ENCODE measurements around the gene DLL4.
"Not testable (repeated sequence)": the region's sequence is repeated elsewhere in the genome, so short reads cannot be mapped to it uniquely, and the experiment has no call there.

DNA sequence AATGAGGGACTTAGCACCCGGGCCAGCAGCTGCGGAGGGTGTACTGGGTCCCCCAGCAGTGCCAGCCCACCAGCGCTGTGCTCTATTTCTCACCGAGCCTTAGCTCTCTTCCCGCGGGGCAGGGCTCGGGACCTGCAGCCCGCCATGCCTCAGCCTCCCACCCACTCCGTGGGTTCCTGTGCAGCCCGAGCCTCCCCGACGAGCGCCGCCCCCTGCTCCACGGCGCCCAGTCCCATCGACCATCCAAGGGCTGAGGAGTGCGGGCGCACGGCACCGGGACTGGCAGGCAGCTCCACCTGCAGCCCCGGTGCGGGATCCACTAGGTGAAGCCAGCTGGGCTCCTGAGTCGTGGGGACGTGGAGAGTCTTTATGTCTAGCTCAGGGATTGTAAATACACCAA, 32.6 kb downstream of the DLL4 start:
- not testable (repeated sequence) for TF ChIP-seq SMC3 (conservative IDR thresholded peaks at IDR 0.05; ENCODE audit: poor library complexity); CTCF (IDR thresholded peaks at IDR 0.05; ENCODE audit: poor library complexity, severe bottlenecking); TAF1 (IDR thresholded peaks at IDR 0.05; ENCODE audit: low read depth); EZH2 (IDR thresholded peaks at IDR 0.05; ENCODE audit: borderline replicate concordance, insufficient read depth, low read length, poor library complexity, severe bottlenecking); RAD21 (conservative IDR thresholded peaks at IDR 0.05); EP300 (conservative IDR thresholded peaks at IDR 0.05; ENCODE audit: poor library complexity, severe bottlenecking); POLR2AphosphoS5 (IDR thresholded peaks at IDR 0.05)

All from neural cell (in vitro differentiated cells).